Smooth muscle cell (in vitro differentiated cells): ENCODE measurements around the gene FBXW8. TPM values are rescaled to one million over a fixed set of nuclear protein-coding genes. Genes with fewer than 3 reads are reported as not detected.

Experiments
- DNase-seq: peaks from one replicate; lab custom pipeline; 2025; ENCODE audit not compliant: unreplicated experiment; lab: John Stamatoyannopoulos, UW
- H2AFZ ChIP-seq: fragments of 200-600 bp; sonication (generic); 2 replicates; pipeline ENCODE4 v1.6.0; 2016; ENCODE audit warnings: antibody characterized with exemption, low read depth, mild to moderate bottlenecking
- H3F3A ChIP-seq: fragments of 200-600 bp; sonication (generic); 2 replicates; pipeline ENCODE4 v1.6.0; 2017; ENCODE audit warnings: antibody characterized with exemption, low read depth
- H3K27ac ChIP-seq: fragments of 200-600 bp; sonication (generic); 2 replicates; pipeline ENCODE4 v1.5.1; 2016; ENCODE audit warnings: low read depth, mild to moderate bottlenecking
- H3K27me3 ChIP-seq: fragments of 200-600 bp; sonication (generic); 2 replicates; pipeline ENCODE4 v1.6.1; 2016; ENCODE audit warnings: low read depth, mild to moderate bottlenecking
- H3K36me3 ChIP-seq: fragments of 200-600 bp; sonication (generic); 2 replicates; pipeline ENCODE4 v1.5.1; 2016; ENCODE audit warnings: low read depth
- H3K4me1 ChIP-seq: fragments of 200-600 bp; sonication (generic); 2 replicates; pipeline ENCODE4 v1.5.1; 2016; ENCODE audit warnings: low read depth
- H3K4me2 ChIP-seq: fragments of 200-600 bp; sonication (generic); 2 replicates; pipeline ENCODE4 v1.6.0; 2016; ENCODE audit warnings: mild to moderate bottlenecking
- H3K4me3 ChIP-seq: fragments of 200-600 bp; sonication (generic); 2 replicates; pipeline ENCODE4 v1.5.1; 2016; ENCODE audit warnings: mild to moderate bottlenecking
- H3K79me2 ChIP-seq: fragments of 200-600 bp; sonication (generic); 2 replicates; pipeline ENCODE4 v1.6.0; 2016; ENCODE audit warnings: low read depth, mild to moderate bottlenecking
- H3K9ac ChIP-seq: fragments of 200-600 bp; sonication (generic); 2 replicates; pipeline ENCODE4 v1.6.0; 2016; ENCODE audit warnings: low read depth
- H3K9me3 ChIP-seq: fragments of 200-600 bp; sonication (generic); replicated peaks from 2 replicates; pipeline ENCODE4 v1.5.1; 2016; ENCODE audit warnings: low read depth
- H4K20me1 ChIP-seq: fragments of 200-600 bp; sonication (generic); 2 replicates; pipeline ENCODE4 v1.6.0; 2016; ENCODE audit warnings: low read depth
- CTCF ChIP-seq: fragments of 200-600 bp; sonication (generic); IDR thresholded peaks from 2 replicates; pipeline ENCODE4 v1.5.1; 2017; ENCODE audit warnings: borderline replicate concordance, mild to moderate bottlenecking, antibody characterized with exemption; ENCODE audit not compliant: insufficient read depth, poor library complexity, severe bottlenecking
- WGBS: methylation state at CpG from one replicate; pipeline ENCODE4 v1.1.7; 2016; ENCODE audit warnings: low lambda C conversion rate; 5-methylcytosine and 5-hydroxymethylcytosine counted together
- polyA plus RNA-seq: library from polyadenylated mRNA; unstranded; fragments of >200 nt; fragmentation: Nextera tagmentation; extraction: Ambion mirVana; gene quantifications from 2 replicates; pipeline ENCODE4 v1.2.1, GENCODE V29; 2016
- total RNA-seq: library from RNA; depleted of rRNA; stranded (reverse); fragments of >200 nt; gene quantifications from 2 replicates; pipeline ENCODE4 v1.2.3, GENCODE V29; 2014

The FBXW8 gene
- total and polyA plus RNA-seq, 2 experiments from 2014 or later: 16.9 to 18.3 TPM

GRCh38 chr12:117038919-117039318 lies 128.2 kb downstream of the FBXW8 start:
- DNase-seq: no peak
- Histone ChIP-seq H3K4me3 (no peak overlapping the region), H3K79me2 (no peaks in the 10 kb centered on the region), H3K27me3 (no peaks in the 10 kb centered on the region), H3K36me3 (no peaks in the 10 kb centered on the region), H3K4me1 (no peaks in the 10 kb centered on the region), H2AFZ (no peak overlapping the region), H3K9ac (no peak overlapping the region), H4K20me1 (no peaks in the 10 kb centered on the region), H3K4me2 (no peak overlapping the region), H3F3A (no peaks in the 10 kb centered on the region), H3K27ac (no peak overlapping the region), H3K9me3 (no peaks in the 10 kb centered on the region)
- WGBS: 96% methylated on average over 24 of the region's 24 CpGs
- no peak for TF ChIP-seq CTCF

GRCh38 chr12:117039891-117040309 lies 129.2 kb downstream of the FBXW8 start:
- Histone ChIP-seq H3K27me3 (no peaks in the 10 kb centered on the region), H3K4me2 (no peak overlapping the region), H4K20me1 (no peaks in the 10 kb centered on the region), H3K36me3 (no peaks in the 10 kb centered on the region), H3K9me3 (no peaks in the 10 kb centered on the region), H3K79me2 (no peaks in the 10 kb centered on the region), H3K27ac (no peak overlapping the region), H2AFZ (no peak overlapping the region), H3K9ac (no peak overlapping the region), H3F3A (no peaks in the 10 kb centered on the region), H3K4me1 (peaks cover 2% of the 10 kb centered on the region), H3K4me3 (no peak overlapping the region)
- TF ChIP-seq CTCF: no peak
- whole genome bisulfite sequencing: 92% methylated on average over 19 of the region's 19 CpGs
- no peak for DNase-seq

GRCh38 chr12:117040496-117040895 lies 129.7 kb downstream of the FBXW8 start:
- no peak for TF ChIP-seq CTCF
- Histone ChIP-seq H3K4me2 (no peak overlapping the region), H2AFZ (no peak overlapping the region), H3K9me3 (no peaks in the 10 kb centered on the region), H3K79me2 (no peaks in the 10 kb centered on the region), H3F3A (no peaks in the 10 kb centered on the region), H3K36me3 (no peaks in the 10 kb centered on the region), H3K27ac (no peak overlapping the region), H3K27me3 (no peaks in the 10 kb centered on the region), H3K4me1 (peaks cover 8% of the 10 kb centered on the region), H4K20me1 (no peaks in the 10 kb centered on the region), H3K9ac (no peak overlapping the region), H3K4me3 (no peak overlapping the region)
- WGBS: 90% methylated on average over 11 of the region's 13 CpGs
- no peak for DNase-seq

GRCh38 chr12:117041798-117042170 lies 131.0 kb downstream of the FBXW8 start:
- no peak for DNase-seq
- Histone ChIP-seq H3K27me3 (no peaks in the 10 kb centered on the region), H3K4me1 (peaks cover 11% of the 10 kb centered on the region), H3K36me3 (no peaks in the 10 kb centered on the region), H3K4me2 (peak overlapping the region; percentile 43), H4K20me1 (no peaks in the 10 kb centered on the region), H3K79me2 (no peaks in the 10 kb centered on the region), H3K27ac (no peak overlapping the region), H3K9ac (no peak overlapping the region), H3K4me3 (no peak overlapping the region), H2AFZ (no peak overlapping the region), H3K9me3 (no peaks in the 10 kb centered on the region), H3F3A (no peaks in the 10 kb centered on the region)
- WGBS: 97% methylated on average over 11 of the region's 11 CpGs
- TF ChIP-seq CTCF: no peak
